Activated CD4-positive, alpha-beta T cell treated with anti-CD3 and anti-CD28 coated beads for 24 hours (primary cell): ENCODE data around the gene IFT80.
"Not testable (repeated sequence)": the region's sequence is repeated elsewhere in the genome, so short reads cannot be mapped to it uniquely, and the experiment has no call there.

Experiments used
- DNase-seq, 2 donors: peaks; one replicate each; pipeline ENCODE4 v3.0.0-alpha.2; 2020; ENCODE audit warnings: low read depth in 2 of 2

IFT80 gene

DNA sequence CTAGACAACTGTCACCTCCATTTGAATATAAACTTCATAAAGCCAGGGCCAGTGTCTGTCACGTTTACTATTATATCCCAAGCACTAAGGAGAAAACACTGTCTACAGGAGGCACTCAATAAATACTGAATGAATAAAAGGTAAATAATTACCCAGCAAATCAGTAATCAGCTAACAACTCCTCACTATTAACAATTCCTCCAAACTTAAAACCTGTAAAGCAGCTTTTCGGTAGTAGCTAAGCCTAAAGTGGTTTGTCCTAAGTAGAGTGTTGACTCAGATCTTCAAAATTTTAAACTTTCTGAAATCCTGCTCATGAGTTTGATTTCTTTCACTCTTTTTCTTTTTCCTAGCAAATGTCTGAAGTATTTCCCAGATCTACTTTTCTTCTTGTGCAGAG is 133.9 kb downstream of the IFT80 start:
- DNase-seq, result no peak

DNA sequence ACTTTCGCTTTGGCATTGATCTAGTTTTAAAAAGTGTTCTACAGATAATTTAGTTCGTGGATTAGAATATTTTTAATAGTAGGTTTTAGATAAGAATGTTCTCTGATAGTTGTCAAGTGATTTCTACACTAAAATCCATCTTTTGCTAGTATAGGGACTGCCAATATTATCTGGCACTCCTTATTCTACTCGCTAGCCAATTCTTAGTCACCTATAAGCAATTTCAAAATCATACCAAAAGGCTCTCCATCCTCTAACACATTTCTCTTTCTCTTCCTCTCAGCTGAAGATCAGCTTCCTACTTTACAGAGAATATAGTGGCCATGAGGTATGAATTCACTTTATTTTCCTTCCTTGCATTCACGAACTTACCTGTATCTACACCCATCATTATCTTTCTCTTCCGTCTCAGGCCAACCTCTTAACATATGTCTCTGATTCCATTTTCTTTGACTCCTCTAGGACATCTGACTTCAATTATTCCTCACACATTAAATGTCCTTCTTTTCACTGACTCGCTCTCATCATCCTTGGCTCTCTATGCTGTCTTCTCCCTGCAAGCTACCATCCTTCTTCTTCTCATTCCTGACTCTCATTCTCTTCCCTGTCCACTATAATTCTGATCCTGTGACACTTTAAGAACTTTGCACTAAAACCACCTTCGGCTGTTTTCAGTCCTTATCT is 138.3 kb downstream of the IFT80 start:
- DNase-seq, result no peak

DNA sequence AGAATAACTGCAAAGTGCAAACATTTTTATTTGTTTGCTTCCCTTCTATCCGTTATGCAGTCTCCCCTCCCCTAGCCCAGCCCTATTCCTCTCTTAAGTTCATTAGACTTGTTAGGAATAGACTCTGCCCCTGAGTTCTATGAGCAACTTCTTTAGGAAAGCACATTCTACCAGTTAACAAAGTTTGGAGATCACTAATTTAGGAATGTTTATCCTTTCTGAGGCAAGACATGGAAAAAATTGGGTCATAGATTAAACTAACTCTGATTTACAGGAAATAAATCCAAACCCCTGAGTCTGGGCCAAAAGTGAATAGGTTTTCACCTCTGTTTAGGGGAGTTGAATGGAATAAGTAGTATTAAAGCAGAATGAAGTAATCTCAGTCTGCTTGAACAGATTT is 139.4 kb downstream of the IFT80 start:
- no peak for DNase-seq

DNA sequence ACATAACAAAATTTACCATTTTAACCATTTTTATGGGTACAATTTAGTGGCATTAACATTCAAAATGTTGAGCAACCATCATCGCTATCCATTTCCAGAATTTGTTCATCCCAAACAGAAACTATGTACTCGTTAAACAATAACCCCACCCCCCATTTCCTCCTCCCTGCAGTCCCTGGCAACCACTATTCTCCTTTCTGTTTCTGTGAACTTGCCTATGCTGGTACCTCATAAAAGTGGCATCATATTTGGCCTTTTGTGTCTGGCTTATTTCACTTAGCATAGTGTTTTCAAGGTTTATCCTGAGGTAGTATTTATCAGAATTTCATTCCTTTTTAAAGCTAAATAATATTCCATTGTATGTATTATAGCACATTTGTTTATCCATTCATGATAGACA is 141.4 kb downstream of the IFT80 start:
- no peak for DNase-seq

DNA sequence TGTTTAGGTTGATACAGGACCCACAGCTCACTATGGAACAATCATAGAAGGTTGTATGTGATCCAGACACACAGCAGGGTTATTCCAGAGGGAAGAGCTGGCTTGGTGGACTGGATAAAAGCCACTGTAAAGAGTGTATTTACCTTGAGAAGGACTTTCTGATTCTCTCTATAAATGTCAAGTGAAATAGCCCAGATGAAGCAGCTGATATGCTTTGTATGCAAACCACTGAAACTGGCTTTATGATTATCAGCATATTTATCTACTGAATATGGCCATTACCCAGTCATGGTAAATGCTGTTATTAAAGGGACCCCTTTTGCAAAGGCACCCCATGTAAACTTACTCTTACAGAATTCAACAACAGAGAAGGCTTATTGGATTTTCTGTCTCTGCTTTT is 145.7 kb downstream of the IFT80 start:
- no peak for DNase-seq

DNA sequence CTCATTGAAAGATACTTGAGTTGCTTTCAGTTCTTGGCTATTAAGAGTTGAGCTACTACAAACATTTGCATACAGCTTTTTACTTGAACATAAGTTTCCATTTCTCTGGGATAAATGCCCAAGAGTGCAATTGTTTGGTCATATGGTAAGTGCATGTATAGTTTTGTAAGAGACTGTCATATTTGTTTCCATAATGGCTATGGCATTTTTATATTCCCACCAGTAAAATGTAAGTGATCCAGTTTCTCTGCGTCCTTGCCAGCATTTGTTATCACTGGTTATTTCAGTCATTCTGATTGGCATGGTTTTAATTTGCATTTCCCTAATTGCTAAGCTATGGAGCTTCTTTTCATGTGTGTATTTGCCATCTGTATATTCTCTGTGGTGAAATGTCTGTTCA is 151.3 kb downstream of the IFT80 start:
- no peak for DNase-seq

DNA sequence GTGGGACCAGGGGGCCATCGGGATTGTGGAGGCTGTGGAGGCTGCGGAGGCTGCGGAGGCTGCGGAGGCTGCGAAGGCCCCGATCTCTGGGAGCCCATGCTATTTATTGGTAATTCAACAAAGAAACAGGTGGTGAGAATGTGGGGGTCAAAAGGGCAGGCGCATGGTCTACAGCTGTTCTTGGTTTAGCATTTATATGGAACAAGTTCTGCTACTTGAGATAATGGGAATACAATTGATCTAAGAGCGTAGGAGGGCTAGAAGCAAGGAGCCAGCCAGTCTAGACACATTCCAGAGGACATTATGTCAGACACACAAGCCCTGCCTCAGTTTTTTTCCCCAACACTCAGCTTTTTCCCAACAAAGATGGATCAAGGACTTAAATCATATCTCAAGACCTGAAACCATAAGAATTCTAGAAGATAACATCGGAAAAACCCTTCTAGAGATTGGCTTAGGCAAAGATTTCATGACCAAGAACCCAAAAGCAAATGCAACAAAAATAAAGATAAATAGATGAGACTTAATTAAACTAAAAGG is 153.7 kb downstream of the IFT80 start:
- no peak for DNase-seq

DNA sequence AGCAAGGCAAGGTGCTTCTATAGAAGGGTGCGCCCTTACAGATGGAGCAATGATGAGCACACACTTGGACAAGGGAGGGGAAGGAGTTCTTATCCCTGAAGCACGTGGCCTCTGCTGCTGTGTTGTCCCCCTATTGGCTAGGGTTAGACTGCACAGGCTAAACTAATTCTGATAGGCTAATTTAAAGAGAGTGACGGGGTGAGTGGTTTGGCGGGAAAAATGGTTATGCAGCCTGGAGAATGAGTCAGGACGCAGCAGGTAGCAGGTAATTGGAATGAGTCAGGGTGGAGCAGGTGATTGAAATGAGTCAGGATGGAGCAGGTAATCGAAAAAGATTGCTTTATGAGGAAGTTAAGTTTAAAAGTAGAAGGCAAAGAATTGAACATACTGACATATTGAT is 158.3 kb downstream of the IFT80 start:
- DNase-seq, result not testable (repeated sequence)

DNA sequence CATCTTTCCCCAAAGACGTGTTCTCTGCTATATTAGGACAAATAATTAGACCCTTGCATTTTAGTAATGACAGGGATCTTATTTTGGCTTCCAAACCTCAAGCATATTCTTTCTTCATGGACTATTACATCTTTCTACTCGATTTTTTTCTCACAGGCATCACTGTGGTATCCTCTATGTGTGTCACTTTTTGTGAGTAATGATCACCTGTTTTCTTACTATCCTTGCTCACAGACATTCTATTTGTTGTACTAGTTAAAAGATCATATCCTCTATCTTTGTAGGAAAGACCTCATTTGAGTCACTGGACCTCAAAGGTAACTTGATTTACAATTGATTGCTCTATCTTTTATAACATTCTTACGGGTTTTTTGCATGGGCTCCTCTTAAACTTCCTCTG is 167.0 kb downstream of the IFT80 start:
- no peak for DNase-seq

DNA sequence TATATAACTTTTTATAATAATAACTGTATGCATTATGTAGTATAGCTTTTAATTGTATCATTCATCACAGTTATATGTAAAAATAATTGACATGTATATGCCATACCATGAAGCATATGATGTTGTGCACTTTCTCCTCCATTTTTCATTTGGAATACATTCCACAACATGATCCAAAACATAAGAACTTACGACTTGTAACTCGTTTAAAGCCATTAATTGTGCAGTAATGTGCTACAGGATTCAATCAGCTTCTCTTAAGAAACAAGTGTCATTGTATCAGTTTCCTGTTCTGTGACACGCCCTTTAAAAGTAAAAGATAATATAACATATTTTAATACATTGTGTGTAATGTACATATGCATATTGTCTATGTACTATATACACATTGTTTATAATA is 171.6 kb downstream of the IFT80 start:
- DNase-seq, result no peak

DNA sequence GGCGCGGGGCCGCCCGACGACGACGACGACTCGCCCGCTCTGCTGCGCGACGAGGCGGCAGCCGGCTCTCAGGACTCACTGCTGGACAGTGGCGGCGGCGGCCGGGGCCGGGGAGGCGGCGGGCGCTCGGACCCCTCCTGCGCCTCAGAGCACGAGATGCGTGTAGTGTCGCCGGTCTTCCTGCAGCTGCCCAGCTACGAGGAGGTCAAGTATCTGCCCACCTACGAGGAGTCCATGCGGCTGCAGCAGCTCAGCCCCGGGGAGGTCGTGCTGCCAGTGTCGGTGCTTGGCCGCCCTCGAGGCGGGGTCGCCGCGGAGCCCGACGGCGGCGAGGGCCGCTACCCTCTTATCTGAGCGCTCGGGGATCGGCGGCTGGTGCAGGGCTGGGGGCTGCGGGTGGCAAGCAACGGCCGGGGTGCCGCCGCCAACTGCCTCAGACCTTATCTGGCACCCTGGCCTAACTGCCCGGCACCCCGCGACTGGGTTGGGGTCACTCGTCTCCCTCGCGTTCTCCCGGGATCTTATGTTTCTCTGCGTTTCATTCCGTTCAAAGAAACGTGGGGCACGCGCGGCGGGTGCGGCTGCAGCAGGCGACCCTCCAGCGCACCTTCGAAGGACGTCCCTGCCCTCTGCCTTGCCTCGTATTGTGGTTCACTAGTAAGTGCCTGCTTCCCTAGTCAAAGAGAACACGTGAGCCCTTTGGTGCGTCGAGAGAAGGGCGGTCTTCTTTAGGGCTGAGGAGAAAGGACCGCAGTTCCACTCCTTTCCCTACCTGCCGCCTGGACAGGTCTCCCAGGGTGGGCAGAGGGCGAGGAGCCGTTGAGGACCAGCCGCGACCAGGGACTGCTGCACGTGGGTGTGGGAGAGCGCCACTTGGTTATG is 172.8 kb downstream of the IFT80 start:
- no peak for DNase-seq

DNA sequence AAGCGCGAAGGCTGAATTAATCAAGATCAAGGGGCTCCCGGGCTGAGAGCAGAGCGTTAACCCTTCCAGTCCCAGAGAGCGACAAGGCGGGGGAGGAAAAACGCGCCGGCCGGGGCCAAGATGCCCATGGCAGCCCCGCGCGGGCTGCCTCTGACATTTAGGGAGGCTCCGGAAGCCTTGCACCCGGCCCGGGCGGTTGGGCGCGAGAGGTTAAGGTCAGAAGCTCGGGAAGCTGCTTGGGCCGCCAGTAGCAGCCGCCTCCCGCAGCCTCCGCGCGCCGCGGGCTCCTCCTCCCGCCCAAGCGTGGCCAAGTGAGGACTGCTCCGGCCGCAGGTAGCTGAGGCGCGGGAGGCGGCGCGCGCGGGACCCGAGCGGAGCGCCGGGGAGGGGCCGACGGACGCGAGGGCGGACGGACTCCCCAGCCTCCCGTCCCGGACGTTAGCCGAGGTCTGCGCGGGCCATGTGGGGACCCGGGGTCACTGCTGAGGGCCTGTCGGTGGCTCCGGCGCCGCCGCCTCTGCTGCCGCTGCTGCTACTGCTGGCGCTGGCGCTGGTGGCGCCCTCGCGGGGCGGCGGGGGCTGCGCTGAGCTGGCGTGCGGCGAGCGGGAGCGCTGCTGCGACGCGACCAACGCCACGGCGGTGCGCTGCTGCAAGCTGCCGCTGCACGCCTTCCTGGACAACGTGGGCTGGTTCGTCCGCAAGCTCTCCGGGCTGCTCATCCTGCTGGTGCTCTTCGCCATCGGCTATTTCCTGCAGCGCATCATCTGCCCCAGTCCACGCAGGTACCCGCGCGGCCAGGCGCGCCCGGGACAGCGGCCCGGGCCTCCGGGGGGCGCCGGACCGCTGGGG is 173.6 kb downstream of the IFT80 start, which contains the start of gene C3orf80:
Gene C3orf80 (plus strand): TSS at position 247 of the 850 bp plus-strand sequence. CDS start 214 bp downstream, at position 461.
- peak in 1 of 2 donors; percentile 30 for DNase-seq

DNA sequence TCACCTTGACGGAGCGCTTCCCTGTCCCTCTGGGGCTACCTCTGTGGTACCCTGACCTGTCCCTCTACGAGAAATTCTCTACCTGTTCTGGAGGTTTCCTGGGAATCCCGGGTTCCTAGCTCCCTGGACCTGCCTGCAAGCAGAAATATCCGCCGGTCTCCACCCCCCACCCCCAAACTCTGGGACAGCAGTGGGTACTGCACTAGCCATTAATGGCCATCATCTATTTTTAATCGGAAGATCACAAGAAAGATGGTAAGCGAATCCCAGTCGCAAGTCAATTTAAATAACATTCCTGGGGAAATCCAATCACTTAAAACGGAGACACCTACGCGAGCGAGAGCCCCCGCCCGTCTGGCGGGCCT is 174.2 kb downstream of the IFT80 start:
- no peak for DNase-seq

DNA sequence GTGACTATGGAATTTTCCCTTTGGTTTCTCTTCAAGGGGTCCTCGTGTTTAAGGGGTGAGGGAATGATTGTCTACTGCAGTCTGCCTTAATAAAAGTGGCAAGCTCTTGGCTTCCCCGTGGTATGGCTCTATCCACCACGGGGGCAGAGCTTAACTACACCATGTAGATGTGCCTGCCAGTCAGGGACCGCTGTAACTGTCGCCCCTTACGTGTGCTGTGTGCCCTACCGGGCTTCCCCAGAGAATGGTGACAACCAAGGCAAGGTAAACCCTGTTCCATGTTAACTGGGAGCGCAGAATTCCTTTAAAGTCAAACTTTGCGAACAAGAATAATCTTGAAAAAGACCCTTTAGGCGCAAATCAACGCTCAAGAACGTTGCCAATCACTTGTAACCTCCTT is 174.8 kb downstream of the IFT80 start:
- DNase-seq, result no peak

DNA sequence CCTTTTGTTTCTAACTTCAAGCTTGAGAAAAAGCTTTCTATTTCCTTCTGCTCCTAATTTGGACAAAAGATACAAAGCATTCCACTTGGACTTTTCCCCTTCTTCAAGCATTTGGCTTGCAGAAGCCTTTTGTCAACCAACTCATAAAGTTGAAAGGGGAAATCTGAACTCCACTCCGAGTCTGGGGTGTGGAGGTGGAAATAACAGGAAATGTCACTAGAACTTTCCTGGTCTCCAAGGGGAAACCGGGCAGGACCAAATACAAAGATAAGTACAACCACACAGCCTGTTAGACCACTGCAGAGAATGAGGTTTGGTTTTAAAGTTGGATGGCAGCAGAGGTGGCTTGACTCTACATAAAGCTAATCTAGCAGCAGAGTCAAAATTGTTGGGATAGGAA is 178.0 kb downstream of the IFT80 start:
- no peak for DNase-seq

DNA sequence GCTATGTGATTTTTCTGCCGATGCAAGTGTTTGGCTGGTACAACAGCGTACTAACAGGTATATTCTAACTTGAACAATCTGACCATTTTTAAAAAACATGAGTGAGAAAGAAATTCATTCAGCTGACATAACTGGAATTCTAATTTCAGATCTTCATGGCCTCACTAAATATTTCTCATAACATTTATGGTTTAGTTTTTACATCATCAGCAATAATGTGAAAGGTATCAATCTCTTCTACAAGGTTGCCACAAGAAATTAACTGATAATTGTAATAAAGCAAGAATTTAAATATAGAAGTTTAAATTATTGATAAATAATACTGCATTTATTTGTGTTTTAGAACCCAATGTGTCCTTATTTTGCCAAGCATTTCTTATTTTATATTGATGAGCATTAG is 179.0 kb downstream of the IFT80 start:
- DNase-seq, result no peak

DNA sequence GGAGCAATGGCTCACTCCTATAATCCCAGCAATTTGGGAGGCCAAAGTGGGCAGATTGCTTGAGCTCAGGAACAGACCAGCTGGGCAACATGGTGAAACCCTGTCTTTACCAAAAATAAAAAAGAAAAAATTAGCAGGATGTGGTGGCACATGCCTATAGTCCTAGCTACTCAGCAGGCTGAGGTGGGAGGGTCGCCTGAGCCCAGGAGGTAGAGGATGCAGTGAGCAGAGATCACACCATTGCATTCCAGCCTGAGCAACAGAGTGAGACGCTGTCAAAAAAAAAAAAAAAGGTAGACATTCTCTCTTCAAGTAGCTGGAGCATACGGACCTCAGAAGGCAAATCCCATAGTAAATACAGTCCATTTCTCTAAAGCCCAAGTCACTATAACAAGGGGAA is 180.9 kb downstream of the IFT80 start:
- no peak for DNase-seq

DNA sequence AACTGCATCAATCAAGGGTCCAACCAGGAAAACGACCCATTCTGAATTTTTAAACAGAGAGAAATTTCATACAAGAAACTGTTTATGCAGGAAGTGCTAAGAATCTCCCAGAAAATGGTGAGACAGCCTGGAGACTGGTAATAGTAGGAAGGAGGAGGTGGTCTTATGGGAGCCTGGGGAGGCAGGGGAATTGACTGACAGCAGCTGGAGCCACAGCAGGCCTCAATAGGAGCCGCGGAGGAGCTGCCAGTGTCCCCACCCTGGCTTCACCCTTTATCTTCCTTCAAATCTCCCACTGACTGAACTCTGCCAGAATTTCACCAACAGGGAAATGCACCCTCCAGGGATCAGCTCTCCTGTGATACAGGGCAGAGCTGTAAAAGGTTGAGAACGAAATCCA is 181.3 kb downstream of the IFT80 start:
- no peak for DNase-seq

DNA sequence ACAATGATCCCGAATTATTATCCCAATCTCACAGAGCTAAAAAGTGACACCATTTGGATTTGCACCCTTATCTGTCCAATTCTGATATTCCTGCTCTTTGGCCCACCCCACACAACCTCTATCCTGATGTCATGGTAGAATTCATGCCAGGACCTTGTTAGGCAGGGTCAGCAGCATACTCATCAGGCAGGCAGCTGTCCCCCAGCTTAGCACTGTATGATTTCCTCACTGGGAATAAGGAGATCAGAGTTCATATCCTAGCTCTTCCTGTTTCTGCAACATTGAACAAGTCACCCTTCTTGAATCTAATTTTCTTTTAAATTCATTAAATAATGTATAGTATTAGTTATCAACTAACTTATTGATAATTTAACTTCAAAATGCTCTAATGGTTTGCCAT is 185.8 kb downstream of the IFT80 start:
- no peak for DNase-seq

DNA sequence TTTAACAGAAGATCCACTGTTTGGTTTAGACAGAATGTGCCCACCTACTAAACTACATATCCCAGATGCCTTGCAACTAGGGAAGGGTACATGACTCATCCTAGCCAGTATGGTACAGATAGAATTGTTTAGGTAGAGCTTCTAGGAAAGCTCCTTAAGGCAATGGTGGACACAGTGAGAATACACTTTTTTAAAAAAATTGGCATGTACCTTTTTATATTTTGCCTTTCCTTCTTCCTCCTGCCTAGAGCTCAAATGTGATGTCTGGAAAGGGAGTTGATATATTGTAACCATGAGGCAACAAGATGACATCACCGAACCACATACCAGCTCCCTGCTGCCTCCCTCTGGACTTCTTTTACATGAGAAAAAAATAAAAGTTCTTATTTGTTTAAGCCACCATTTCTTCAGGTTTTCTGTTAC is 188.2 kb downstream of the IFT80 start:
- DNase-seq, result no peak

DNA sequence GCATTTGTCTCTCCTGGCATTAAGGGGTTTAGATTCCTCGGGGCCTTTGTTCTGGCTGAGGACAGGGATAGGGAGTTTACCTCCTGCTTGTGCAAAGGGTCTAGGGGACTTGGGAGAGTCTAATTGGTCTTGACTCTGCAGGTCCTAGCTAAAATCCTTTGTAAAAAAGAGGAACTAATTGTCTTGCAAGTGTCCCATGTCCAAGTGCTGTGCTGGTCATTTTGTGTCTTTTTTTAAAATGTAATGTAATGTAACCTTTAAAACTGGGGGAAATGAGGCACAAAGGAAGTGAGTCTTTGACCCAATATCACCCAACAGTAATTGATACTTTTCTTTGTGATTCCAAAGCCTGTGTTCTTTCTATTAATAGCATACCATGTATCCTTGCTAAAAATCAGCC is 188.7 kb downstream of the IFT80 start:
- no peak for DNase-seq
